ENCODE results near the gene KCTD10.

DNA sequence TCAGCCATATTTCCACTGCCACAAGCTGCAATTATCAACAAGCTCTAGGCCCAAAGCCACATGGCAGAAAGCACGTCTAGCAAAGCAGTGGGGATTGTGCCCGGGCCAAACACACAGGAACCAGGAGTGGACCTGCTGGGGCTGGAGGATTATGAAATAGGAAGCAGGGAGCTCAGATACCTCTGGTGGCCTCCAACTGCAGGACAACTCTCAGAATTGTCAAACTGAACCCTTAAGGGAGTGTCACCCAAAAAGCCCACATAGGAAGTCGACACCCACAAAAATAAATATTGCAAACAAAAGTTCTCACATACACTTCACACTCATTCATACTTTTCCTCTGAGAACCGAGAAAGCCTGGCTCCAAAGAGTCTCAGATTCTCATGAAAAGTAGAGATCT lies 26.1 kb downstream of the KCTD10 start:
- TF ChIP-seq, protein P1, sequence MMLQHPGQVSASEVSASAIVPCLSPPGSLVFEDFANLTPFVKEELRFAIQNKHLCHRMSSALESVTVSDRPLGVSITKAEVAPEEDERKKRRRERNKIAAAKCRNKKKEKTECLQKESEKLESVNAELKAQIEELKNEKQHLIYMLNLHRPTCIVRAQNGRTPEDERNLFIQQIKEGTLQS (IDR thresholded peaks at IDR 0.05): no peak
- TF ChIP-seq RXRA (IDR thresholded peaks at IDR 0.05) (peak in 1 of 2 donors; percentile 12), YY1 (IDR thresholded peaks at IDR 0.05) (no peak), TAF1 (conservative IDR thresholded peaks at IDR 0.05) (no peak), JUND (IDR thresholded peaks at IDR 0.05) (no peak), SP1 (IDR thresholded peaks at IDR 0.05) (no peak), HNF4A (conservative IDR thresholded peaks at IDR 0.05) (peak in 1 of 2 donors; percentile 37), EGR1 (IDR thresholded peaks at IDR 0.05; ENCODE audit: low read depth in 2 of 2) (no peak), RAD21 (IDR thresholded peaks at IDR 0.05) (peak in 1 of 2 donors; percentile 57)
- TF ChIP-seq, protein P2, sequence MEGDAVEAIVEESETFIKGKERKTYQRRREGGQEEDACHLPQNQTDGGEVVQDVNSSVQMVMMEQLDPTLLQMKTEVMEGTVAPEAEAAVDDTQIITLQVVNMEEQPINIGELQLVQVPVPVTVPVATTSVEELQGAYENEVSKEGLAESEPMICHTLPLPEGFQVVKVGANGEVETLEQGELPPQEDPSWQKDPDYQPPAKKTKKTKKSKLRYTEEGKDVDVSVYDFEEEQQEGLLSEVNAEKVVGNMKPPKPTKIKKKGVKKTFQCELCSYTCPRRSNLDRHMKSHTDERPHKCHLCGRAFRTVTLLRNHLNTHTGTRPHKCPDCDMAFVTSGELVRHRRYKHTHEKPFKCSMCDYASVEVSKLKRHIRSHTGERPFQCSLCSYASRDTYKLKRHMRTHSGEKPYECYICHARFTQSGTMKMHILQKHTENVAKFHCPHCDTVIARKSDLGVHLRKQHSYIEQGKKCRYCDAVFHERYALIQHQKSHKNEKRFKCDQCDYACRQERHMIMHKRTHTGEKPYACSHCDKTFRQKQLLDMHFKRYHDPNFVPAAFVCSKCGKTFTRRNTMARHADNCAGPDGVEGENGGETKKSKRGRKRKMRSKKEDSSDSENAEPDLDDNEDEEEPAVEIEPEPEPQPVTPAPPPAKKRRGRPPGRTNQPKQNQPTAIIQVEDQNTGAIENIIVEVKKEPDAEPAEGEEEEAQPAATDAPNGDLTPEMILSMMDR (IDR thresholded peaks at IDR 0.05; ENCODE audit: low read depth, low read length, missing input control): no peak
- TF ChIP-seq, protein P3, sequence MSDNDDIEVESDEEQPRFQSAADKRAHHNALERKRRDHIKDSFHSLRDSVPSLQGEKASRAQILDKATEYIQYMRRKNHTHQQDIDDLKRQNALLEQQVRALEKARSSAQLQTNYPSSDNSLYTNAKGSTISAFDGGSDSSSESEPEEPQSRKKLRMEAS (IDR thresholded peaks at IDR 0.05): no peak
- TF ChIP-seq, protein P4, sequence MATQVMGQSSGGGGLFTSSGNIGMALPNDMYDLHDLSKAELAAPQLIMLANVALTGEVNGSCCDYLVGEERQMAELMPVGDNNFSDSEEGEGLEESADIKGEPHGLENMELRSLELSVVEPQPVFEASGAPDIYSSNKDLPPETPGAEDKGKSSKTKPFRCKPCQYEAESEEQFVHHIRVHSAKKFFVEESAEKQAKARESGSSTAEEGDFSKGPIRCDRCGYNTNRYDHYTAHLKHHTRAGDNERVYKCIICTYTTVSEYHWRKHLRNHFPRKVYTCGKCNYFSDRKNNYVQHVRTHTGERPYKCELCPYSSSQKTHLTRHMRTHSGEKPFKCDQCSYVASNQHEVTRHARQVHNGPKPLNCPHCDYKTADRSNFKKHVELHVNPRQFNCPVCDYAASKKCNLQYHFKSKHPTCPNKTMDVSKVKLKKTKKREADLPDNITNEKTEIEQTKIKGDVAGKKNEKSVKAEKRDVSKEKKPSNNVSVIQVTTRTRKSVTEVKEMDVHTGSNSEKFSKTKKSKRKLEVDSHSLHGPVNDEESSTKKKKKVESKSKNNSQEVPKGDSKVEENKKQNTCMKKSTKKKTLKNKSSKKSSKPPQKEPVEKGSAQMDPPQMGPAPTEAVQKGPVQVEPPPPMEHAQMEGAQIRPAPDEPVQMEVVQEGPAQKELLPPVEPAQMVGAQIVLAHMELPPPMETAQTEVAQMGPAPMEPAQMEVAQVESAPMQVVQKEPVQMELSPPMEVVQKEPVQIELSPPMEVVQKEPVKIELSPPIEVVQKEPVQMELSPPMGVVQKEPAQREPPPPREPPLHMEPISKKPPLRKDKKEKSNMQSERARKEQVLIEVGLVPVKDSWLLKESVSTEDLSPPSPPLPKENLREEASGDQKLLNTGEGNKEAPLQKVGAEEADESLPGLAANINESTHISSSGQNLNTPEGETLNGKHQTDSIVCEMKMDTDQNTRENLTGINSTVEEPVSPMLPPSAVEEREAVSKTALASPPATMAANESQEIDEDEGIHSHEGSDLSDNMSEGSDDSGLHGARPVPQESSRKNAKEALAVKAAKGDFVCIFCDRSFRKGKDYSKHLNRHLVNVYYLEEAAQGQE (IDR thresholded peaks at IDR 0.05): no peak
- TF ChIP-seq, protein P5, sequence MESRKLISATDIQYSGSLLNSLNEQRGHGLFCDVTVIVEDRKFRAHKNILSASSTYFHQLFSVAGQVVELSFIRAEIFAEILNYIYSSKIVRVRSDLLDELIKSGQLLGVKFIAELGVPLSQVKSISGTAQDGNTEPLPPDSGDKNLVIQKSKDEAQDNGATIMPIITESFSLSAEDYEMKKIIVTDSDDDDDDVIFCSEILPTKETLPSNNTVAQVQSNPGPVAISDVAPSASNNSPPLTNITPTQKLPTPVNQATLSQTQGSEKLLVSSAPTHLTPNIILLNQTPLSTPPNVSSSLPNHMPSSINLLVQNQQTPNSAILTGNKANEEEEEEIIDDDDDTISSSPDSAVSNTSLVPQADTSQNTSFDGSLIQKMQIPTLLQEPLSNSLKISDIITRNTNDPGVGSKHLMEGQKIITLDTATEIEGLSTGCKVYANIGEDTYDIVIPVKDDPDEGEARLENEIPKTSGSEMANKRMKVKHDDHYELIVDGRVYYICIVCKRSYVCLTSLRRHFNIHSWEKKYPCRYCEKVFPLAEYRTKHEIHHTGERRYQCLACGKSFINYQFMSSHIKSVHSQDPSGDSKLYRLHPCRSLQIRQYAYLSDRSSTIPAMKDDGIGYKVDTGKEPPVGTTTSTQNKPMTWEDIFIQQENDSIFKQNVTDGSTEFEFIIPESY (IDR thresholded peaks at IDR 0.05): no peak
